ENCODE data around the gene USP33. TPM values are rescaled to one million over a fixed set of nuclear protein-coding genes. Genes with fewer than 3 reads are reported as not detected.

USP33 gene
- total RNA-seq, 1 experiment from 2014 or later: 61.6 TPM

DNA sequence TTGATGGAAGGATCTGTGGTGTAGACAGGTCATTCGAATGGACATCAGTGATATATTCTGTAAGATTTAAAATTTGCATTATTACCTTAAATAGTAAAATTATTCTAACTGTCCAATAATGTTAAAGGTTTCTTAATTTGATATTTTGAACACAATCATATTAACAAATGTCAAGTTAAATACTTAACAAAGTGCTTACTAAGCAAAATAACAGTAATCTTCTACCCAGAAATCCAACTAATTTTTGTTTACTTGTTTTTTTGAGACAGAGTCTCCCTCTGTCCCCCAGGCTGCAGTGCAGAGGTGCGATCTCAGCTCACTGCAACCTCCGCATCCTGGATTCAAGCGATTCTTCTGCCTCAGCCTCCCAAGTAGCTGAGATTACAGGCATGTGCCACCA lies 33.9 kb downstream of the USP33 start:
- no peaks in the 10 kb centered on the region for H3K9me3 Mint-ChIP-seq
- TF ChIP-seq TEAD4 (CRISPR knock-in tag; IDR thresholded peaks at IDR 0.05) (no peak), OVOL2 (CRISPR knock-in tag; IDR thresholded peaks at IDR 0.05; ENCODE audit: borderline replicate concordance) (no peak), SMAD3 (CRISPR knock-in tag; IDR thresholded peaks at IDR 0.05; ENCODE audit: borderline replicate concordance) (no peak), FOXP1 (CRISPR knock-in tag; IDR thresholded peaks at IDR 0.05; ENCODE audit: borderline replicate concordance) (no peak), ATF1 (CRISPR knock-in tag; IDR thresholded peaks at IDR 0.05) (no peak)
- TF ChIP-seq, protein P1, sequence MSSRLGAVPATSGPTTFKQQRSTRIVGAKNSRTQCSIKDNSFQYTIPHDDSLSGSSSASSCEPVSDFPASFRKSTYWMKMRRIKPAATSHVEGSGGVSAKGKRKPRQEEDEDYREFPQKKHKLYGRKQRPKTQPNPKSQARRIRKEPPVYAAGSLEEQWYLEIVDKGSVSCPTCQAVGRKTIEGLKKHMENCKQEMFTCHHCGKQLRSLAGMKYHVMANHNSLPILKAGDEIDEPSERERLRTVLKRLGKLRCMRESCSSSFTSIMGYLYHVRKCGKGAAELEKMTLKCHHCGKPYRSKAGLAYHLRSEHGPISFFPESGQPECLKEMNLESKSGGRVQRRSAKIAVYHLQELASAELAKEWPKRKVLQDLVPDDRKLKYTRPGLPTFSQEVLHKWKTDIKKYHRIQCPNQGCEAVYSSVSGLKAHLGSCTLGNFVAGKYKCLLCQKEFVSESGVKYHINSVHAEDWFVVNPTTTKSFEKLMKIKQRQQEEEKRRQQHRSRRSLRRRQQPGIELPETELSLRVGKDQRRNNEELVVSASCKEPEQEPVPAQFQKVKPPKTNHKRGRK (CRISPR knock-in tag; IDR thresholded peaks at IDR 0.05; ENCODE audit: borderline replicate concordance): no peak
- TF ChIP-seq, protein P2, sequence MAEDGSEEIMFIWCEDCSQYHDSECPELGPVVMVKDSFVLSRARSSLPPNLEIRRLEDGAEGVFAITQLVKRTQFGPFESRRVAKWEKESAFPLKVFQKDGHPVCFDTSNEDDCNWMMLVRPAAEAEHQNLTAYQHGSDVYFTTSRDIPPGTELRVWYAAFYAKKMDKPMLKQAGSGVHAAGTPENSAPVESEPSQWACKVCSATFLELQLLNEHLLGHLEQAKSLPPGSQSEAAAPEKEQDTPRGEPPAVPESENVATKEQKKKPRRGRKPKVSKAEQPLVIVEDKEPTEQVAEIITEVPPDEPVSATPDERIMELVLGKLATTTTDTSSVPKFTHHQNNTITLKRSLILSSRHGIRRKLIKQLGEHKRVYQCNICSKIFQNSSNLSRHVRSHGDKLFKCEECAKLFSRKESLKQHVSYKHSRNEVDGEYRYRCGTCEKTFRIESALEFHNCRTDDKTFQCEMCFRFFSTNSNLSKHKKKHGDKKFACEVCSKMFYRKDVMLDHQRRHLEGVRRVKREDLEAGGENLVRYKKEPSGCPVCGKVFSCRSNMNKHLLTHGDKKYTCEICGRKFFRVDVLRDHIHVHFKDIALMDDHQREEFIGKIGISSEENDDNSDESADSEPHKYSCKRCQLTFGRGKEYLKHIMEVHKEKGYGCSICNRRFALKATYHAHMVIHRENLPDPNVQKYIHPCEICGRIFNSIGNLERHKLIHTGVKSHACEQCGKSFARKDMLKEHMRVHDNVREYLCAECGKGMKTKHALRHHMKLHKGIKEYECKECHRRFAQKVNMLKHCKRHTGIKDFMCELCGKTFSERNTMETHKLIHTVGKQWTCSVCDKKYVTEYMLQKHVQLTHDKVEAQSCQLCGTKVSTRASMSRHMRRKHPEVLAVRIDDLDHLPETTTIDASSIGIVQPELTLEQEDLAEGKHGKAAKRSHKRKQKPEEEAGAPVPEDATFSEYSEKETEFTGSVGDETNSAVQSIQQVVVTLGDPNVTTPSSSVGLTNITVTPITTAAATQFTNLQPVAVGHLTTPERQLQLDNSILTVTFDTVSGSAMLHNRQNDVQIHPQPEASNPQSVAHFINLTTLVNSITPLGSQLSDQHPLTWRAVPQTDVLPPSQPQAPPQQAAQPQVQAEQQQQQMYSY (CRISPR knock-in tag; IDR thresholded peaks at IDR 0.05): no peak
- DNase-seq (ENCODE audit: low spot score) (no peak), ATAC-seq (no peak)
- H3K4me3 Mint-ChIP-seq: no peak overlapping the region
- ChIA-PET CTCF (no interaction called here), POLR2A (no interaction called here)
- no peaks in the 10 kb centered on the region; the same call in 1 of the 2 replicates for H3K27me3 Mint-ChIP-seq (ENCODE audit: low read depth)
- H3K36me3 Mint-ChIP-seq: peaks cover 60% of the 10 kb centered on the region
- H3K4me1 Mint-ChIP-seq: no peaks in the 10 kb centered on the region; the same call in 1 of the 2 replicates
- no peak overlapping the region for H3K27ac Mint-ChIP-seq

DNA sequence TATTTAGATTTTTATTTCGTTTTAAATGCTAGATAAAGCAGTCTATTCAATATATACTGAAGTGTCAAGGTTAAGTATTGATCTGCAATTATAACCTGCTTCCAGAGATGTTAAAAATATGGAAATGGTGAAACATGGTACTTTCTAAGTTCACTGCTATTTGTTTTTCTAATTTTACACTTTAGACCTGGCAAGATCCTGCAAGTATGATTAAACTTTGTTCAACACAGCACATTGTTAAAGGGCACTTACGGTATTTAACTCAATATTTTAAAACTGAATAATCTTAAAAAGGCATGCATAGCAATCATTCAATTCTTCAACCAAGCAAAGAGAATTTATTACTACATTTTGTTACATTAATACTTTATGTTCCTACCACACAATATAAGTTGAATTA lies 41.5 kb downstream of the USP33 start:
- no peak for ATAC-seq
- ChIA-PET POLR2A (no interaction called here), CTCF (no interaction called here)
- H3K27me3 Mint-ChIP-seq (ENCODE audit: low read depth): no peaks in the 10 kb centered on the region; the same call in 1 of the 2 replicates
- no peaks in the 10 kb centered on the region for H3K4me1 Mint-ChIP-seq
- H3K4me3 Mint-ChIP-seq: no peak overlapping the region
- H3K9me3 Mint-ChIP-seq: no peaks in the 10 kb centered on the region
- DNase-seq (ENCODE audit: low spot score): no peak
- no peak overlapping the region for H3K27ac Mint-ChIP-seq
- peaks cover 62% of the 10 kb centered on the region for H3K36me3 Mint-ChIP-seq
- TF ChIP-seq ESRRA (CRISPR knock-in tag; IDR thresholded peaks at IDR 0.05; ENCODE audit: borderline replicate concordance): no peak
- no peak for TF ChIP-seq ZNF121 (CRISPR knock-in tag; IDR thresholded peaks at IDR 0.05)
- TF ChIP-seq, protein P3, sequence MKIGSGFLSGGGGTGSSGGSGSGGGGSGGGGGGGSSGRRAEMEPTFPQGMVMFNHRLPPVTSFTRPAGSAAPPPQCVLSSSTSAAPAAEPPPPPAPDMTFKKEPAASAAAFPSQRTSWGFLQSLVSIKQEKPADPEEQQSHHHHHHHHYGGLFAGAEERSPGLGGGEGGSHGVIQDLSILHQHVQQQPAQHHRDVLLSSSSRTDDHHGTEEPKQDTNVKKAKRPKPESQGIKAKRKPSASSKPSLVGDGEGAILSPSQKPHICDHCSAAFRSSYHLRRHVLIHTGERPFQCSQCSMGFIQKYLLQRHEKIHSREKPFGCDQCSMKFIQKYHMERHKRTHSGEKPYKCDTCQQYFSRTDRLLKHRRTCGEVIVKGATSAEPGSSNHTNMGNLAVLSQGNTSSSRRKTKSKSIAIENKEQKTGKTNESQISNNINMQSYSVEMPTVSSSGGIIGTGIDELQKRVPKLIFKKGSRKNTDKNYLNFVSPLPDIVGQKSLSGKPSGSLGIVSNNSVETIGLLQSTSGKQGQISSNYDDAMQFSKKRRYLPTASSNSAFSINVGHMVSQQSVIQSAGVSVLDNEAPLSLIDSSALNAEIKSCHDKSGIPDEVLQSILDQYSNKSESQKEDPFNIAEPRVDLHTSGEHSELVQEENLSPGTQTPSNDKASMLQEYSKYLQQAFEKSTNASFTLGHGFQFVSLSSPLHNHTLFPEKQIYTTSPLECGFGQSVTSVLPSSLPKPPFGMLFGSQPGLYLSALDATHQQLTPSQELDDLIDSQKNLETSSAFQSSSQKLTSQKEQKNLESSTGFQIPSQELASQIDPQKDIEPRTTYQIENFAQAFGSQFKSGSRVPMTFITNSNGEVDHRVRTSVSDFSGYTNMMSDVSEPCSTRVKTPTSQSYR (CRISPR knock-in tag; IDR thresholded peaks at IDR 0.05): no peak
- no peak for TF ChIP-seq NFATC4 (CRISPR knock-in tag; IDR thresholded peaks at IDR 0.05)
- TF ChIP-seq JAZF1 (CRISPR knock-in tag; IDR thresholded peaks at IDR 0.05): no peak
- no peak for TF ChIP-seq TEAD1 (CRISPR knock-in tag; IDR thresholded peaks at IDR 0.05)
- TF ChIP-seq, protein P4, sequence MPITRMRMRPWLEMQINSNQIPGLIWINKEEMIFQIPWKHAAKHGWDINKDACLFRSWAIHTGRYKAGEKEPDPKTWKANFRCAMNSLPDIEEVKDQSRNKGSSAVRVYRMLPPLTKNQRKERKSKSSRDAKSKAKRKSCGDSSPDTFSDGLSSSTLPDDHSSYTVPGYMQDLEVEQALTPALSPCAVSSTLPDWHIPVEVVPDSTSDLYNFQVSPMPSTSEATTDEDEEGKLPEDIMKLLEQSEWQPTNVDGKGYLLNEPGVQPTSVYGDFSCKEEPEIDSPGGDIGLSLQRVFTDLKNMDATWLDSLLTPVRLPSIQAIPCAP (CRISPR knock-in tag; IDR thresholded peaks at IDR 0.05): no peak
- TF ChIP-seq RORB (CRISPR knock-in tag; IDR thresholded peaks at IDR 0.05): no peak
- TF ChIP-seq, protein P5, sequence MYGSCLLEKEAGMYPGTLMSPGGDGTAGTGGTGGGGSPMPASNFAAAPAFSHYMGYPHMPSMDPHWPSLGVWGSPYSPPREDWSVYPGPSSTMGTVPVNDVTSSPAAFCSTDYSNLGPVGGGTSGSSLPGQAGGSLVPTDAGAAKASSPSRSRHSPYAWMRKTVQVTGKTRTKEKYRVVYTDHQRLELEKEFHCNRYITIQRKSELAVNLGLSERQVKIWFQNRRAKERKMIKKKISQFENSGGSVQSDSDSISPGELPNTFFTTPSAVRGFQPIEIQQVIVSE (CRISPR knock-in tag; IDR thresholded peaks at IDR 0.05; ENCODE audit: borderline replicate concordance): no peak
- TF ChIP-seq HMGA2 (CRISPR knock-in tag; IDR thresholded peaks at IDR 0.05): no peak
- TF ChIP-seq, protein P6, sequence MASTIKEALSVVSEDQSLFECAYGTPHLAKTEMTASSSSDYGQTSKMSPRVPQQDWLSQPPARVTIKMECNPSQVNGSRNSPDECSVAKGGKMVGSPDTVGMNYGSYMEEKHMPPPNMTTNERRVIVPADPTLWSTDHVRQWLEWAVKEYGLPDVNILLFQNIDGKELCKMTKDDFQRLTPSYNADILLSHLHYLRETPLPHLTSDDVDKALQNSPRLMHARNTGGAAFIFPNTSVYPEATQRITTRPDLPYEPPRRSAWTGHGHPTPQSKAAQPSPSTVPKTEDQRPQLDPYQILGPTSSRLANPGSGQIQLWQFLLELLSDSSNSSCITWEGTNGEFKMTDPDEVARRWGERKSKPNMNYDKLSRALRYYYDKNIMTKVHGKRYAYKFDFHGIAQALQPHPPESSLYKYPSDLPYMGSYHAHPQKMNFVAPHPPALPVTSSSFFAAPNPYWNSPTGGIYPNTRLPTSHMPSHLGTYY (CRISPR knock-in tag; IDR thresholded peaks at IDR 0.05): no peak
- TF ChIP-seq, protein P7, sequence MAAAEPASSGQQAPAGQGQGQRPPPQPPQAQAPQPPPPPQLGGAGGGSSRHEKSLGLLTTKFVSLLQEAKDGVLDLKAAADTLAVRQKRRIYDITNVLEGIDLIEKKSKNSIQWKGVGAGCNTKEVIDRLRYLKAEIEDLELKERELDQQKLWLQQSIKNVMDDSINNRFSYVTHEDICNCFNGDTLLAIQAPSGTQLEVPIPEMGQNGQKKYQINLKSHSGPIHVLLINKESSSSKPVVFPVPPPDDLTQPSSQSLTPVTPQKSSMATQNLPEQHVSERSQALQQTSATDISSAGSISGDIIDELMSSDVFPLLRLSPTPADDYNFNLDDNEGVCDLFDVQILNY (CRISPR knock-in tag; IDR thresholded peaks at IDR 0.05): no peak
- TF ChIP-seq, protein P8, sequence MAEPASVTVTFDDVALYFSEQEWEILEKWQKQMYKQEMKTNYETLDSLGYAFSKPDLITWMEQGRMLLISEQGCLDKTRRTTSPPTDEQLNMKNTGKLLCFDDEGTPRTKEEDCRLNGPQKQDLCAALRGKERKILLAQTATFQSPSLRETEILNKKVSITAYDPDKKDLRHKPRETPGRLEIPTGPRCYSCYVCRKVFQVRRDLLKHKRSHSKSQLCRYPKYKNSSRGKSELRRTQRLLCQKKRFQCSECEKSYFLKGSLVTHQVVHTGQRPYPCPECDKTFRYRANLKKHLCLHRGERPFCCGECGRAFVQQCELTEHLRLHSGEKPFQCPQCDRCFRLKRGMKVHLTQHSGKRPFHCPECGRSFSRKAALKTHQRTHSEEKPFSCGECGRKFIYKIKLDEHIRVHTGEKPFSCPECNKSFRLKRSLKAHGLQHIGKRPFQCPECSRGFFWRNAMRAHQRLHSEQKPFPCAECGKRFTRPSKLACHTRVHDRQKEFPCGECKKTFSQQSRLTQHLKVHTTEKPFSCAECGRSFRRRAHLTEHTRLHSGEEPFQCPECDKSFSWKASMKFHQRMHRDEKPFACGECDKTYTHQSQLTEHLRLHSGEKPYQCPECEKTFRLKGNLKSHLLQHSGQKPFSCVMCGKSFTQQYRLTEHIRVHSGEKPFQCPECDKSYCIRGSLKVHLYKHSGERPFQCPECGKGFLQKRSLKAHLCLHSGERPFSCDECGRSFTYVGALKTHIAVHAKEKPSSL (CRISPR knock-in tag; conservative IDR thresholded peaks at IDR 0.05): no peak

All from WTC11 (cell line).